Measurements from ENCODE around the gene DNAJB5. TPM values are rescaled to one million over a fixed set of nuclear protein-coding genes. Genes with fewer than 3 reads are reported as not detected.

DNAJB5 gene
- polyA plus RNA-seq, 1 donor, result 9.3 TPM

Other genes starting within 250 kb of the DNAJB5 start
- 0.33 TPM for gene PHF24, start 31.5 kb upstream of the DNAJB5 start, polyA plus RNA-seq (ENCODE audit: insufficient read length)
- gene VCP, start 82.9 kb downstream of the DNAJB5 start, polyA plus RNA-seq (ENCODE audit: insufficient read length), result 250 TPM
- 58.0 TPM for gene FANCG, start 90.2 kb downstream of the DNAJB5 start, polyA plus RNA-seq (ENCODE audit: insufficient read length)
- gene PIGO, start 106.8 kb downstream of the DNAJB5 start, polyA plus RNA-seq (ENCODE audit: insufficient read length), result 36.9 TPM
- gene STOML2, start 113.4 kb downstream of the DNAJB5 start, polyA plus RNA-seq (ENCODE audit: insufficient read length), result 125 TPM
- 12.0 TPM for gene ATOSB, start 126.1 kb downstream of the DNAJB5 start, polyA plus RNA-seq (ENCODE audit: insufficient read length)
- 27.8 TPM for gene UNC13B, start 172.3 kb downstream of the DNAJB5 start, polyA plus RNA-seq (ENCODE audit: insufficient read length)

Measured in left kidney (tissue), 1 donor.